Progenitor cell of endocrine pancreas (in vitro differentiated cells): ENCODE measurements around the gene PIK3R5. TPM values are rescaled to one million over a fixed set of nuclear protein-coding genes. Genes with fewer than 3 reads are reported as not detected.

Experiments
- DNase-seq: peaks from one replicate; pipeline ENCODE4 v3.0.0; 2021; ENCODE audit warnings: low spot score; ENCODE audit not compliant: unreplicated experiment
- H3K27ac Mint-ChIP-seq: 2 replicates; pipeline ENCODE4 v1.8.0; 2021; ENCODE audit warnings: mild to moderate bottlenecking, moderate library complexity, mixed read lengths
- H3K27me3 Mint-ChIP-seq: 2 replicates; pipeline ENCODE4 v1.8.0; 2021; ENCODE audit warnings: mixed read lengths
- H3K36me3 Mint-ChIP-seq: 2 replicates; pipeline ENCODE4 v1.8.0; 2022; ENCODE audit warnings: mixed read lengths; ENCODE audit not compliant: insufficient read depth
- H3K4me1 Mint-ChIP-seq: 2 replicates; pipeline ENCODE4 v1.8.0; 2021; ENCODE audit warnings: low read depth, mixed read lengths
- H3K4me3 Mint-ChIP-seq: 2 replicates; pipeline ENCODE4 v1.8.0; 2021; ENCODE audit warnings: low read depth, mild to moderate bottlenecking, moderate library complexity, mixed read lengths
- H3K9me3 Mint-ChIP-seq: 2 replicates; pipeline ENCODE4 v1.8.0; 2021; ENCODE audit warnings: low read depth, mixed read lengths
- total RNA-seq: library from RNA; stranded (reverse); gene quantifications from 2 replicates; pipeline ENCODE4 v1.2.1, GENCODE V29; 2021
- TF ChIP-seq, protein P1 (sequence below): fragments of 200-600 bp; sonication (generic); IDR thresholded peaks from one replicate; pipeline ENCODE4 v1.5.0; 2021; ENCODE audit warnings: antibody characterized with exemption, mild to moderate bottlenecking; ENCODE audit not compliant: unreplicated experiment

The PIK3R5 gene
- total RNA-seq, 1 donor from 2014 or later, result 0.50 TPM

GRCh38 chr17:8961829-8962228 lies 3.7 kb downstream of the PIK3R5 start:
- Mint-ChIP-seq H3K4me1 (no peaks in the 10 kb centered on the region), H3K36me3 (no peaks in the 10 kb centered on the region), H3K9me3 (no peaks in the 10 kb centered on the region), H3K4me3 (no peak overlapping the region), H3K27ac (no peak overlapping the region), H3K27me3 (peaks cover 59% of the 10 kb centered on the region)
- DNase-seq, result no peak
- TF ChIP-seq, protein P1, sequence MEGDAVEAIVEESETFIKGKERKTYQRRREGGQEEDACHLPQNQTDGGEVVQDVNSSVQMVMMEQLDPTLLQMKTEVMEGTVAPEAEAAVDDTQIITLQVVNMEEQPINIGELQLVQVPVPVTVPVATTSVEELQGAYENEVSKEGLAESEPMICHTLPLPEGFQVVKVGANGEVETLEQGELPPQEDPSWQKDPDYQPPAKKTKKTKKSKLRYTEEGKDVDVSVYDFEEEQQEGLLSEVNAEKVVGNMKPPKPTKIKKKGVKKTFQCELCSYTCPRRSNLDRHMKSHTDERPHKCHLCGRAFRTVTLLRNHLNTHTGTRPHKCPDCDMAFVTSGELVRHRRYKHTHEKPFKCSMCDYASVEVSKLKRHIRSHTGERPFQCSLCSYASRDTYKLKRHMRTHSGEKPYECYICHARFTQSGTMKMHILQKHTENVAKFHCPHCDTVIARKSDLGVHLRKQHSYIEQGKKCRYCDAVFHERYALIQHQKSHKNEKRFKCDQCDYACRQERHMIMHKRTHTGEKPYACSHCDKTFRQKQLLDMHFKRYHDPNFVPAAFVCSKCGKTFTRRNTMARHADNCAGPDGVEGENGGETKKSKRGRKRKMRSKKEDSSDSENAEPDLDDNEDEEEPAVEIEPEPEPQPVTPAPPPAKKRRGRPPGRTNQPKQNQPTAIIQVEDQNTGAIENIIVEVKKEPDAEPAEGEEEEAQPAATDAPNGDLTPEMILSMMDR, result no peak

- H3K9me3 Mint-ChIP-seq, result no peaks in the 10 kb centered on the region
- TF ChIP-seq, protein P1, result no peak
- no peak for DNase-seq
- H3K27ac Mint-ChIP-seq, result no peak overlapping the region
- peaks cover 64% of the 10 kb centered on the region for H3K27me3 Mint-ChIP-seq
- no peaks in the 10 kb centered on the region for H3K36me3 Mint-ChIP-seq
- H3K4me1 Mint-ChIP-seq, result no peaks in the 10 kb centered on the region
- H3K4me3 Mint-ChIP-seq, result no peak overlapping the region
These were observed 5.0 kb downstream of the PIK3R5 start for GRCh38 chr17:8960325-8961140.

DNA sequence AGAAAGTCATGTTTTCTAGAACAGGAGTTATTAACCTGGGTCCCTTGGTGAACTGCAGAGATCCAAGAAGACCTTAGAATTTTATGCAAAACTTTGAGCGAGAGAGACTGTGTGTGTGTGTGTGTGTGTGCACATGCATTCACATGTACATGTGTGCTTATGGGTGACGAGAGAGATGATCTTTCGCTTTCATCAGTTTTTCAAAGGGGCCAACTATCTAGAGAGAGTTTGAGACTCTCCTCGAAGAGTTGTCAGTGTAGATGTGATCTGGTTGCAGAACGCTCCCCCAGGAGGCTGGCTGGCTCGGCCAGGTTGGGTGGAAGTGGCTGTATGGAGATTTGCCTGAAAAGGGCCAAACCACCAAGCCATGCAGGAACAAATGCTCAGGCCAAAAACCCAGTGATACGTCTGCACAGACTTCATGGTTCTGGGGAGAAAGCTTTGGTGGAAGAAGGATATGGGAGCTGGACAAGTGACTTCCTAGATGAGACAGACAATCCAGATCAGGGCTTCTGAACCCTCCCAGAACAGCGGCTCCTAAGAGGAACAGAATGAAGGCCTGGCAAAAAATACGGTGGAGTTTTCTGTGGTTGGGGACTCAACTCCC lies 6.1 kb downstream of the PIK3R5 start:
- H3K4me3 Mint-ChIP-seq, result no peak overlapping the region
- no peaks in the 10 kb centered on the region for H3K36me3 Mint-ChIP-seq
- no peaks in the 10 kb centered on the region for H3K4me1 Mint-ChIP-seq
- H3K27me3 Mint-ChIP-seq, result peaks cover 61% of the 10 kb centered on the region
- no peak overlapping the region for H3K27ac Mint-ChIP-seq
- DNase-seq, result no peak
- TF ChIP-seq, protein P1, result no peak
- no peaks in the 10 kb centered on the region for H3K9me3 Mint-ChIP-seq

DNA sequence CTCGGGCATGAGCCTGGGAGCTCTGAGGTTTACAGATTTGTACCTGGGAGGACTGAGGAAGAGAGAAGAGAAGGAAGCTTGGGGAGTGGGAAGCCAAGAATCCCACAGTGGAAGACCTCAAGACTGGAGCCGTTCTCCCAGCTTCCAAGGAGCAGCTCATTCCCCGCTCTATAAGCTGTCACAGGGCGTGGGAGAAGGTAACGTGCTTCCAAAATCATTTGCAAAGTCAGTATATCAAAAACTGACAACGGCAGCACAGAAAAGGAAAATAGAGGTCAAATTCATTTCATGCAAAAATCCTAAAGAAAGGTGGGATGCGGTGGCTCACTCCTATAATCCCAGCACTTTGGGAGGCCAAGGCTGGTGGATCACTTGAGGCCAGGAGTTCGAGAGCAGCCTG lies 7.8 kb downstream of the PIK3R5 start:
- H3K27ac Mint-ChIP-seq, result no peak overlapping the region
- no peaks in the 10 kb centered on the region for H3K9me3 Mint-ChIP-seq
- TF ChIP-seq, protein P1, result no peak
- no peak for DNase-seq
- peaks cover 49% of the 10 kb centered on the region for H3K27me3 Mint-ChIP-seq
- H3K4me1 Mint-ChIP-seq, result no peaks in the 10 kb centered on the region
- no peaks in the 10 kb centered on the region for H3K36me3 Mint-ChIP-seq
- H3K4me3 Mint-ChIP-seq, result no peak overlapping the region

GRCh38 chr17:8956465-8956902 lies 9.0 kb downstream of the PIK3R5 start:
- H3K4me1 Mint-ChIP-seq, result no peaks in the 10 kb centered on the region
- H3K27me3 Mint-ChIP-seq, result peaks cover 43% of the 10 kb centered on the region
- TF ChIP-seq, protein P1, result no peak
- H3K9me3 Mint-ChIP-seq, result peaks cover 2% of the 10 kb centered on the region
- no peak for DNase-seq
- H3K4me3 Mint-ChIP-seq, result no peak overlapping the region
- H3K36me3 Mint-ChIP-seq, result no peaks in the 10 kb centered on the region
- H3K27ac Mint-ChIP-seq, result no peak overlapping the region
